ENCODE data around the gene SLC27A2. TPM values are rescaled to one million over a fixed set of nuclear protein-coding genes. Genes with fewer than 3 reads are reported as not detected.

The SLC27A2 gene
- total RNA-seq, 2 experiments from 2014 or later: not detected

GRCh38 chr15:50176869-50177268 lies 5.1 kb upstream of the SLC27A2 start:
- ChIA-PET CTCF (ENCODE audit: unreplicated experiment) (no interaction called here), POLR2A (no interaction called here)
- Histone ChIP-seq H3K4me3 (ENCODE audit: low read depth, low read length, poor library complexity, severe bottlenecking) (no peak overlapping the region), H3K27ac (ENCODE audit: low read depth, low read length, poor library complexity, severe bottlenecking) (no peak overlapping the region), H3K4me2 (ENCODE audit: low read length) (no peak overlapping the region), H3K9me2 (ENCODE audit: insufficient read depth, low read length) (no peaks in the 10 kb centered on the region), H3K36me3 (ENCODE audit: insufficient read depth, low read length) (no peaks in the 10 kb centered on the region), H4K20me1 (ENCODE audit: insufficient read depth, low read length) (no peaks in the 10 kb centered on the region), H3K79me2 (ENCODE audit: insufficient read depth, low read depth, low read length) (no peaks in the 10 kb centered on the region), H2AFZ (ENCODE audit: low read length) (no peak overlapping the region), H3K9me3 (ENCODE audit: low read length) (no peaks in the 10 kb centered on the region), H3K4me1 (ENCODE audit: insufficient read depth, low read length, poor library complexity, severe bottlenecking) (no peaks in the 10 kb centered on the region)
- no peak for DNase-seq (ENCODE audit: low spot score)
- intact Hi-C loops (cut with micrococcal nuclease; ENCODE audit: unreplicated experiment): no loop called here
- no TSS peak for BruUV-seq (replicated peaks)
- TF ChIP-seq EZH2phosphoT487 (IDR thresholded peaks at IDR 0.05; ENCODE audit: borderline replicate concordance, low read depth, low read length) (no peak), CTCF (conservative IDR thresholded peaks at IDR 0.05; ENCODE audit: low read length) (no peak)

- Histone ChIP-seq H3K27ac (ENCODE audit: low read depth, low read length, poor library complexity, severe bottlenecking) (no peak overlapping the region), H2AFZ (ENCODE audit: low read length) (no peak overlapping the region), H3K79me2 (ENCODE audit: insufficient read depth, low read depth, low read length) (no peaks in the 10 kb centered on the region), H3K36me3 (ENCODE audit: insufficient read depth, low read length) (no peaks in the 10 kb centered on the region), H3K4me2 (ENCODE audit: low read length) (no peak overlapping the region), H3K9me3 (ENCODE audit: low read length) (no peaks in the 10 kb centered on the region), H3K4me3 (ENCODE audit: low read depth, low read length, poor library complexity, severe bottlenecking) (no peak overlapping the region), H3K4me1 (ENCODE audit: insufficient read depth, low read length, poor library complexity, severe bottlenecking) (no peaks in the 10 kb centered on the region), H4K20me1 (ENCODE audit: insufficient read depth, low read length) (no peaks in the 10 kb centered on the region), H3K9me2 (ENCODE audit: insufficient read depth, low read length) (no peaks in the 10 kb centered on the region)
- no TSS peak for BruUV-seq (replicated peaks)
- intact Hi-C loops (cut with micrococcal nuclease; ENCODE audit: unreplicated experiment): no loop called here
- TF ChIP-seq CTCF (conservative IDR thresholded peaks at IDR 0.05; ENCODE audit: low read length): no peak
- TF ChIP-seq EZH2phosphoT487 (IDR thresholded peaks at IDR 0.05; ENCODE audit: borderline replicate concordance, low read depth, low read length): no peak
- ChIA-PET POLR2A (interaction anchor here (0.5 kb wide), 1 partner anchor 587 kb away, joined by 3 read pairs; no protein-coding TSS in a partner anchor), CTCF (ENCODE audit: unreplicated experiment) (no interaction called here)
- DNase-seq (ENCODE audit: low spot score): no peak
These were observed 1.9 kb upstream of the SLC27A2 start for GRCh38 chr15:50180091-50180490.

- TF ChIP-seq CTCF (conservative IDR thresholded peaks at IDR 0.05; ENCODE audit: low read length): no peak
- Histone ChIP-seq H3K27ac (ENCODE audit: low read depth, low read length, poor library complexity, severe bottlenecking) (no peak overlapping the region), H3K79me2 (ENCODE audit: insufficient read depth, low read depth, low read length) (no peaks in the 10 kb centered on the region), H3K4me2 (ENCODE audit: low read length) (no peak overlapping the region), H3K36me3 (ENCODE audit: insufficient read depth, low read length) (no peaks in the 10 kb centered on the region), H2AFZ (ENCODE audit: low read length) (no peak overlapping the region), H3K4me3 (ENCODE audit: low read depth, low read length, poor library complexity, severe bottlenecking) (no peak overlapping the region), H3K9me2 (ENCODE audit: insufficient read depth, low read length) (no peaks in the 10 kb centered on the region), H3K4me1 (ENCODE audit: insufficient read depth, low read length, poor library complexity, severe bottlenecking) (no peaks in the 10 kb centered on the region), H3K9me3 (ENCODE audit: low read length) (no peaks in the 10 kb centered on the region), H4K20me1 (ENCODE audit: insufficient read depth, low read length) (no peaks in the 10 kb centered on the region)
- POLR2A ChIA-PET: interaction anchor here (0.5 kb wide), 1 partner anchor 115 kb away, joined by 4 read pairs; no protein-coding TSS in a partner anchor
- intact Hi-C loops (cut with micrococcal nuclease; ENCODE audit: unreplicated experiment): no loop called here
- BruUV-seq (replicated peaks): no TSS peak
- no peak for DNase-seq (ENCODE audit: low spot score)
- CTCF ChIA-PET (ENCODE audit: unreplicated experiment): no interaction called here
These were observed 1.4 kb upstream of the SLC27A2 start for GRCh38 chr15:50180582-50180981.
